WTC11 (cell line): ENCODE data around the gene FOXS1.

ENCODE experiments used
- ESRRA ChIP-seq: sonication (generic); formaldehyde crosslinking; IDR thresholded peaks from 2 replicates; pipeline ENCODE4 v1.8.1; 2022; ENCODE audit warnings: mild to moderate bottlenecking, missing genetic modification reagents, borderline replicate concordance
- NR2C2 ChIP-seq: sonication (generic); formaldehyde crosslinking; IDR thresholded peaks from 2 replicates; pipeline ENCODE4 v1.8.0; 2022; ENCODE audit warnings: mild to moderate bottlenecking, missing genetic modification reagents
- SP1 ChIP-seq: sonication (generic); formaldehyde crosslinking; conservative IDR thresholded peaks from 2 replicates; pipeline ENCODE4 v1.8.1; 2022; ENCODE audit warnings: missing genetic modification reagents
- TEAD4 ChIP-seq: sonication (generic); formaldehyde crosslinking; IDR thresholded peaks from 2 replicates; pipeline ENCODE4 v1.8.0; 2022; ENCODE audit warnings: mild to moderate bottlenecking, missing genetic modification reagents
- ZNF138 ChIP-seq: sonication (generic); formaldehyde crosslinking; conservative IDR thresholded peaks from 2 replicates; pipeline ENCODE4 v1.8.1; 2022; ENCODE audit warnings: mild to moderate bottlenecking, moderate library complexity, missing genetic modification reagents
- ZNF317 ChIP-seq: sonication (generic); formaldehyde crosslinking; IDR thresholded peaks from 2 replicates; pipeline ENCODE4 v1.8.1; 2023; ENCODE audit warnings: low read depth, mild to moderate bottlenecking, moderate library complexity, missing genetic modification reagents, borderline replicate concordance
- TF ChIP-seq, protein P1 (sequence below): fragments of 200-600 bp; IDR thresholded peaks from 2 replicates; pipeline ENCODE4 v1.8.0; 2022; ENCODE audit warnings: antibody characterized with exemption
- TF ChIP-seq, protein P2 (sequence below): sonication (generic); formaldehyde crosslinking; IDR thresholded peaks from 2 replicates; pipeline ENCODE4 v1.8.1; 2023; ENCODE audit warnings: mild to moderate bottlenecking, missing genetic modification reagents, moderate library complexity
- TF ChIP-seq, protein P3 (sequence below): sonication (generic); formaldehyde crosslinking; conservative IDR thresholded peaks from 2 replicates; pipeline ENCODE4 v1.8.1; 2022; ENCODE audit warnings: mild to moderate bottlenecking, missing genetic modification reagents
- TF ChIP-seq, protein P4 (sequence below): sonication (generic); formaldehyde crosslinking; IDR thresholded peaks from 2 replicates; pipeline ENCODE4 v1.8.0; 2022; ENCODE audit warnings: mild to moderate bottlenecking, missing genetic modification reagents
- TF ChIP-seq, protein P5 (sequence below): sonication (generic); formaldehyde crosslinking; IDR thresholded peaks from 2 replicates; pipeline ENCODE4 v1.8.1; 2022; ENCODE audit warnings: low read depth, mild to moderate bottlenecking, moderate library complexity, missing genetic modification reagents, borderline replicate concordance

DNA sequence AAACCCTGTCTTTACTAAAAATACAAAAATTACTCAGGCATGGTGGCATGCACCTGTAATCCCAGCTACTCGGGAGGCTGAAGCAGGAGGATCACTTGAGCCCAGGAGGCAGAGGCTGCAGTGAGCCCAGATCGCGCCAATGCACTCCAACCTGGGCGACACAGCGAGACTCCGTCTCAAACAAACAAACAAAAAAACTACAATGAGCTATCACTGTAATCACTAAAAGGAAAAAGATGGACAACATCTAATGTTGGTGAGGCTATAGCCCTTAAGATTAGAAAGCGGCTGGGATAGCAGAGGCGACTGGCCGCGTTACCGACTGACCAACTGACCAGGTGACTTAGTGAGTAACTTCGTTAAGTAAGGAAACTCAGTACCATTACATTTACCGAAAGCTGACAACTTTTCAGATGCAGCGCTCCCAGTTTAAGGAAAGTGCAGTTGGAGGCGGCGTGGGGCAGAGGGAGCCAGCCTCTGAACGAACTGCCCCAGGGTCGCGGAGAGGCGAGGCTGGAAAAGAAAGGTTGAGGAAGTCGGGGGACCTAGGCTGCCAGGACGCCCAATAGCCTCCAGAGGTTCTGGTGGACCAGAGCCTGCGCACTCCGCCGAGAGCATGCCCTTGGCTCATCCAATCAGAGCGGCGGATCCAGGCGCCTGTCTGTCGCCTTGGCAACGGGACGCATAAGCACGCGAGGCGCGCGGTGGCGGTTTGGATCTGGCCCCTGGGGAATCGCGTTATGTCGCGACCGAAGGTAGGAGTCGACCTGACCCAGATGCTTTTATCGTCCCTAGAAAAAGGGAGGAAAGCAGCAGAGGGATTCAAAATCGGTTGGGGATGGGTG lies 34.0 kb upstream of the FOXS1 start:
- TF ChIP-seq, protein P1, sequence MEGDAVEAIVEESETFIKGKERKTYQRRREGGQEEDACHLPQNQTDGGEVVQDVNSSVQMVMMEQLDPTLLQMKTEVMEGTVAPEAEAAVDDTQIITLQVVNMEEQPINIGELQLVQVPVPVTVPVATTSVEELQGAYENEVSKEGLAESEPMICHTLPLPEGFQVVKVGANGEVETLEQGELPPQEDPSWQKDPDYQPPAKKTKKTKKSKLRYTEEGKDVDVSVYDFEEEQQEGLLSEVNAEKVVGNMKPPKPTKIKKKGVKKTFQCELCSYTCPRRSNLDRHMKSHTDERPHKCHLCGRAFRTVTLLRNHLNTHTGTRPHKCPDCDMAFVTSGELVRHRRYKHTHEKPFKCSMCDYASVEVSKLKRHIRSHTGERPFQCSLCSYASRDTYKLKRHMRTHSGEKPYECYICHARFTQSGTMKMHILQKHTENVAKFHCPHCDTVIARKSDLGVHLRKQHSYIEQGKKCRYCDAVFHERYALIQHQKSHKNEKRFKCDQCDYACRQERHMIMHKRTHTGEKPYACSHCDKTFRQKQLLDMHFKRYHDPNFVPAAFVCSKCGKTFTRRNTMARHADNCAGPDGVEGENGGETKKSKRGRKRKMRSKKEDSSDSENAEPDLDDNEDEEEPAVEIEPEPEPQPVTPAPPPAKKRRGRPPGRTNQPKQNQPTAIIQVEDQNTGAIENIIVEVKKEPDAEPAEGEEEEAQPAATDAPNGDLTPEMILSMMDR, result no peak
- TF ChIP-seq TEAD4 (CRISPR knock-in tag) (no peak), ZNF138 (no peak), ESRRA (no peak), NR2C2 (CRISPR knock-in tag) (no peak), SP1 (CRISPR knock-in tag) (no peak), ZNF317 (no peak)
- TF ChIP-seq, protein P2, sequence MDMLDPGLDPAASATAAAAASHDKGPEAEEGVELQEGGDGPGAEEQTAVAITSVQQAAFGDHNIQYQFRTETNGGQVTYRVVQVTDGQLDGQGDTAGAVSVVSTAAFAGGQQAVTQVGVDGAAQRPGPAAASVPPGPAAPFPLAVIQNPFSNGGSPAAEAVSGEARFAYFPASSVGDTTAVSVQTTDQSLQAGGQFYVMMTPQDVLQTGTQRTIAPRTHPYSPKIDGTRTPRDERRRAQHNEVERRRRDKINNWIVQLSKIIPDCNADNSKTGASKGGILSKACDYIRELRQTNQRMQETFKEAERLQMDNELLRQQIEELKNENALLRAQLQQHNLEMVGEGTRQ (CRISPR knock-in tag), result peak; percentile 58
- TF ChIP-seq, protein P3, sequence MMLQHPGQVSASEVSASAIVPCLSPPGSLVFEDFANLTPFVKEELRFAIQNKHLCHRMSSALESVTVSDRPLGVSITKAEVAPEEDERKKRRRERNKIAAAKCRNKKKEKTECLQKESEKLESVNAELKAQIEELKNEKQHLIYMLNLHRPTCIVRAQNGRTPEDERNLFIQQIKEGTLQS (CRISPR knock-in tag), result no peak
- TF ChIP-seq, protein P4, sequence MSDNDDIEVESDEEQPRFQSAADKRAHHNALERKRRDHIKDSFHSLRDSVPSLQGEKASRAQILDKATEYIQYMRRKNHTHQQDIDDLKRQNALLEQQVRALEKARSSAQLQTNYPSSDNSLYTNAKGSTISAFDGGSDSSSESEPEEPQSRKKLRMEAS (CRISPR knock-in tag), result peak; percentile 76
- TF ChIP-seq, protein P5, sequence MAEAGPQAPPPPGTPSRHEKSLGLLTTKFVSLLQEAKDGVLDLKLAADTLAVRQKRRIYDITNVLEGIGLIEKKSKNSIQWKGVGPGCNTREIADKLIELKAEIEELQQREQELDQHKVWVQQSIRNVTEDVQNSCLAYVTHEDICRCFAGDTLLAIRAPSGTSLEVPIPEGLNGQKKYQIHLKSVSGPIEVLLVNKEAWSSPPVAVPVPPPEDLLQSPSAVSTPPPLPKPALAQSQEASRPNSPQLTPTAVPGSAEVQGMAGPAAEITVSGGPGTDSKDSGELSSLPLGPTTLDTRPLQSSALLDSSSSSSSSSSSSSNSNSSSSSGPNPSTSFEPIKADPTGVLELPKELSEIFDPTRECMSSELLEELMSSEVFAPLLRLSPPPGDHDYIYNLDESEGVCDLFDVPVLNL (CRISPR knock-in tag), result no peak
